RWPE2 (cell line): Measurements from ENCODE around the gene TSHZ2.

Experiments used
- ATAC-seq: fragments of 200-7000 bp; cut with Tn5 transposase; 3 replicates; pipeline ENCODE4 v1.9.1; 2021; ENCODE audit warnings: low read depth
- DNase-seq: peaks from one replicate; pipeline ENCODE4 v3.0.0-alpha.2; 2020; ENCODE audit warnings: low spot score
- H3K27ac ChIP-seq: fragments of 450-650 bp; 2 replicates; pipeline ENCODE4 v1.5.1; 2017; ENCODE audit warnings: mild to moderate bottlenecking; ENCODE audit not compliant: poor library complexity, severe bottlenecking
- H3K27me3 ChIP-seq: fragments of 250-450 bp; sonication (Bioruptor Pico); 2 replicates; pipeline ENCODE4 v1.5.1; 2021; ENCODE audit warnings: mild to moderate bottlenecking, moderate library complexity; ENCODE audit not compliant: insufficient read depth, poor library complexity, severe bottlenecking
- H3K36me3 ChIP-seq: fragments of 250-450 bp; sonication (Bioruptor Pico); 2 replicates; pipeline ENCODE4 v1.5.1; 2020; ENCODE audit warnings: low read depth, mild to moderate bottlenecking, moderate library complexity
- H3K4me1 ChIP-seq: fragments of 250-450 bp; sonication (Bioruptor Pico); 2 replicates; pipeline ENCODE4 v1.5.1; 2021; ENCODE audit warnings: mild to moderate bottlenecking, moderate library complexity; ENCODE audit not compliant: insufficient read depth, poor library complexity, severe bottlenecking
- H3K4me3 ChIP-seq: fragments of 250-450 bp; sonication (Bioruptor Pico); 2 replicates; pipeline ENCODE4 v1.5.1; 2021; ENCODE audit warnings: mild to moderate bottlenecking, moderate library complexity; ENCODE audit not compliant: severe bottlenecking
- H3K9me3 ChIP-seq: fragments of 250-450 bp; sonication (Bioruptor Pico); 2 replicates; pipeline ENCODE4 v1.5.1; 2021; ENCODE audit warnings: mild to moderate bottlenecking, moderate library complexity; ENCODE audit not compliant: severe bottlenecking
- CTCF ChIP-seq: fragments of 450-650 bp; IDR thresholded peaks from one replicate; pipeline ENCODE4 v1.5.1; 2017; ENCODE audit warnings: mild to moderate bottlenecking, moderate library complexity; ENCODE audit not compliant: poor library complexity, severe bottlenecking

Gene TSHZ2

DNA sequence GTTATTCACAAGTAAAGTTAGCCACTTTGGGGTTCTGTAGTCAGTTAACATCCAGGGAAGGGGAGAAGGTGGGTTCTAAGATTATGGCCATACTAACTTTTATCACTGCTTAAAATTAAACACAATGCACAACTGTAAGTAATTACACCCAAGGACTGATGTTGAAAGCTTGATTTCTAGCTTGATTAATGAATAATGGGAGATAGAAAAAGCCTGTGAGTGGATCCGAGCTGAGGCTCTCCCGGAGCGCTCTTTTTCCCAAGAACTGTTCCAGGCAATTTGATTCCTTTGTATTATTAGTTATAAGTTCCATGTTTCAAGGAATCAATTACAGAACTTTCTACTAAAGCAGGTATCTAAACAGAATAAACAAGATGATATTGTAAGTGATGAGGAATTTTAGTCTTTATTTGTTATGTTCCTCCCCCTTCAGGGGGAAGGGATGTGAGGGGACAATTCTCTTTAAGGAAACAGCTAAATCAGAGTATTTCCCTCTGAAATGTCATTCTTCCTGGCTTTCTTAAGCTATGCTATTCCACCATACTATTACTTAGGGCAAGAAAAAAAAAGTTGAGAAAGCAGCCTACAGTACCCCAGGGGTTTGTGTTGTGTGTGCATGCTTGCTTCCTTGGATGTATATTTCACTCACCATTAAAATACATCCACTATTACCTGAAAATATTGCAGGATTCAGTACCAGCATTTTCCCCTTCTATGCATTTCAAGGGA is 3.8 kb downstream of the TSHZ2 start:
- H3K36me3 ChIP-seq, result no peaks in the 10 kb centered on the region
- TF ChIP-seq CTCF, result no peak
- no peak overlapping the region for H3K27ac ChIP-seq
- H3K4me1 ChIP-seq, result peaks cover 36% of the 10 kb centered on the region
- DNase-seq, result no peak
- H3K27me3 ChIP-seq, result no peaks in the 10 kb centered on the region
- no peaks in the 10 kb centered on the region for H3K9me3 ChIP-seq
- no peak overlapping the region for H3K4me3 ChIP-seq
- no peak for ATAC-seq

GRCh38 chr20:52978851-52979250 is 6.7 kb downstream of the TSHZ2 start:
- no peak for TF ChIP-seq CTCF
- ATAC-seq (peak; percentile 78), DNase-seq (no peak)
- Histone ChIP-seq H3K27ac (no peak overlapping the region), H3K36me3 (no peaks in the 10 kb centered on the region), H3K4me3 (no peak overlapping the region), H3K9me3 (no peaks in the 10 kb centered on the region), H3K27me3 (no peaks in the 10 kb centered on the region), H3K4me1 (peaks cover 30% of the 10 kb centered on the region)

GRCh38 chr20:52981051-52981450 is 8.9 kb downstream of the TSHZ2 start:
- Histone ChIP-seq H3K27ac (no peak overlapping the region), H3K9me3 (no peaks in the 10 kb centered on the region), H3K4me3 (no peak overlapping the region), H3K4me1 (peaks cover 10% of the 10 kb centered on the region), H3K27me3 (no peaks in the 10 kb centered on the region), H3K36me3 (no peaks in the 10 kb centered on the region)
- DNase-seq (no peak), ATAC-seq (no peak)
- no peak for TF ChIP-seq CTCF

DNA sequence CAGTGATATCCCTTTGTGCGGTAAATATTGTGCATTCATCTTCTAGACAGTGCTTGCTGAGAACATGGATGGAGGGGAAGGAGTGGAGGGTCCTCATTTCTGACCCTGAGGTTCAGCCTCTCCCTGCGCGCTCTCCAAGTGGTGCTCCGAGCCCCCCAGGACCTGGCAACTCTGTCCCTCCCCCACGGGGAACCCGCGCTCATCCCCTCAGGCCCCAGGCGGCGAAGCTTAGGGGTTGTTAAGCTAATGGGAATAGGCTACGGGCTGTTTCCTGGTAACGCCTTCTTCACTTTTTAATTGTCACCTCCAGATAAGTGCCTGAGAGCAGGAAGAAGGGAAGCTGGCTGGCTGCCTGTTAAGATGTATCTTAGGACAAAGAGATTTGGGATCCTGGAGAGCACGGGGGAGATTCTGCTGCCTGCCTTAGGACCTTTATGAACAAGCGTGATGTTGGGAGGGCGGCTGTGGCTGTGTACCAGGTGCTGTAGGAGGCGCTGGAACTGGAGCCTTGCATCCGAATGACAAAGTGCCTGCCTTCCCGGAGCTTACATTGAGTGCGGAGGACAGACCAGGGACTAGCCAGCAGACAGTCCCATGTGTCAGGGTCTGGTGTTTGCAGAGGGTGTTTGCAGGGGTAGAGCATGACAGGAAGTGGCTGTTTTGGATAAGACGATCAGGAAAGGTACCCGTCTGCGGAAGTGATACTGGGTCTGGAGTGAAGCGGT is 11.7 kb downstream of the TSHZ2 start:
- H3K27ac ChIP-seq, result no peak overlapping the region
- no peak overlapping the region for H3K4me3 ChIP-seq
- peaks cover 4% of the 10 kb centered on the region for H3K4me1 ChIP-seq
- H3K27me3 ChIP-seq, result no peaks in the 10 kb centered on the region
- no peaks in the 10 kb centered on the region for H3K9me3 ChIP-seq
- ATAC-seq (no peak), DNase-seq (no peak)
- no peak for TF ChIP-seq CTCF
- no peaks in the 10 kb centered on the region for H3K36me3 ChIP-seq

- no peak overlapping the region for H3K27ac ChIP-seq
- no peaks in the 10 kb centered on the region for H3K4me1 ChIP-seq
- ATAC-seq (no peak), DNase-seq (no peak)
- no peaks in the 10 kb centered on the region for H3K9me3 ChIP-seq
- no peaks in the 10 kb centered on the region for H3K36me3 ChIP-seq
- H3K27me3 ChIP-seq, result no peaks in the 10 kb centered on the region
- TF ChIP-seq CTCF, result no peak
- no peak overlapping the region for H3K4me3 ChIP-seq
These were observed 12.3 kb downstream of the TSHZ2 start for GRCh38 chr20:52984451-52984810.
